ENCODE results near the gene CDH4.
"Not testable (repeated sequence)": the region's sequence is repeated elsewhere in the genome, so short reads cannot be mapped to it uniquely, and the experiment has no call there.

Gene CDH4

GRCh38 chr20:61839912-61840778, 588.1 kb downstream of the CDH4 start:
- DNase-seq (ENCODE audit: low read depth in 2 of 2): no peak

- no peak for DNase-seq (ENCODE audit: low read depth in 2 of 2)
Observed at GRCh38 chr20:61840779-61841455, 588.9 kb downstream of the CDH4 start.

GRCh38 chr20:61841551-61841950, 589.5 kb downstream of the CDH4 start:
- no peak for DNase-seq (ENCODE audit: low read depth in 2 of 2)

DNA sequence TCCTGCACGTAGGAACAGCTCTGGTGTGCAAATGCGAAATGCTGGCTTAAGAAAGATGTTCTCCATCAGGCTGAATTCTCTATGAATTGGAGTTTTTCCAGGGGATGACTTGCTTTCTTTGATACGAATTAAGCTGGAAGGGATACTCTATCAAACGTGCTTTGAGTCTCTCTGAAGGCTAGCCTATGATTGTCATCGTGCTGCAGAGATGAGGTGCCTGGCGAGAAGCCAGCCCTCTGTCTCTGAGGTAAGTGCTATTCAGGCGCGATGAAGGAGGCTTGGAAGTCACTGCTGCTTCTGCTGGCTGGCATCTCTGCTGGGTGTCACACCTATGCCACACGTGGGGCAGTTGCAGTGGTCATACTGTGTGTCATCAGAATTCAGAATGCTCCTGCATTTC, 589.9 kb downstream of the CDH4 start:
- DNase-seq (ENCODE audit: low read depth in 2 of 2): no peak

DNA sequence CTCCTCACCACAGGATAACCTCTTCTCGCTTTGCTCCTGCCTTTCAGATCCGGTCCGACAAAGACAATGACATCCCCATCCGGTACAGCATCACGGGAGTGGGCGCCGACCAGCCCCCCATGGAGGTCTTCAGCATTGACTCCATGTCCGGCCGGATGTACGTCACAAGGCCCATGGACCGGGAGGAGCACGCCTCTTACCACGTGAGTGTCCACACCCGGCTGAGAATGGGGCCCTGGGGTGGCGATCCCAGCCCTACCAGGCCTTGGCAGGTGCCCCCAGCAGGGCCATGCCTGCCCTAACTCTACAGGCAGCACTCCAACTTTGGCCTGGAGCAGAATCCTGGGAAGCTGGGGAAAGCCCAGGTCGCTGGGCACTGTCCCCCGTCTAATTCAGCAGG, 592.6 kb downstream of the CDH4 start:
- DNase-seq (ENCODE audit: low read depth in 2 of 2): no peak

- no peak for DNase-seq (ENCODE audit: low read depth in 2 of 2)
Observed at GRCh38 chr20:61845233-61845671, 593.2 kb downstream of the CDH4 start.

DNA sequence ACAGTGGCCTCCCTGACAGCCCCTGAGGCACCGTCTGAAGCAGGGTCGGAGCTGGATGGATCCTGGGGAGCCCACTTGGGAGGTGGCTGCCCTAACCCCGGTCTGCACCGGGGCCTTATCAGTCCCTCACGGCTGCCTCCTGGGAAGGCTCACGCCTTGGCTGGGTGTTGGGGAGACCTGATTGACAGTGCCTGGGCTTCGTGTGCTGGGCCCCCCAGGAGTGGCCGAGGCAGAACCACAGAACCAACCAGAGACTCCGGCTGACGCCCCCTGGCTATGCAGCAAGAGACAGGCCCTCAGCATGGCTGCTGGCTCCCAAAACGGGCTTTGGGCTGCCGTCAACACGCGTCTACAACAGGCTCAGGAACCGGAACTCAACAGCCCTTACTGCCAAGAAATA, 594.0 kb downstream of the CDH4 start:
- no peak for DNase-seq (ENCODE audit: low read depth in 2 of 2)

DNA sequence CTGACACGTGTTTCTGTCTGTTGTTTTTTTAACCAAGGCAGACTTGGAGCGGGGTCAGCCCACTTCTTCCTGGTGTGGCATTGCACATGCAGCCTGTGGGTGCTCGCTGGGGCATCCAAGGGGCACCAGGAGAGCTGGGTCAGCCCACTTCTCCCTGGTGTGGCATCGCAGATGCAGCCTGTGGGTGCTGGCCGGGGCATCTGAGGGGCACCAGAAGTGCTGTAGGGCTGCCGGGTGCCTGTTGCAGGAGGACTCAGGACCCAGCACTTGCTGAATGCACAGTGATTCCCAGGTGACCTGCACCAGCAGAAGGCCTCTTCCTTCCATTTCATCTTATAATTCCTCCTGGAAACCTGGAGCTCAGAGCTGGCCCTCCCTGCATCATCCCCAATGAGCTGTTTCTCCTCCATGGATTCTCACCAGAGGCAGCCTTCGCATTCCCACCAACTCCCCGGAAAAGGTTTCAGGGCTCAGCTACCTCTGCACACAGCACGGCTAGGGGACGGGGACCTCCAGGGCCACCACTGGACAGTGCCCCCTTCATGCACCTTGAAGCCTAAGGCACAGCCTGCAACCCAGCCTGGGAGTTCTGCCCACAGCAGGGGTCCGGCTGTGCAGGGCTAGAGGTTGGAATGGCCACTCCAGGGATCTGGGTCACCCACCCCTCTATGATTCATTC, 594.8 kb downstream of the CDH4 start:
- DNase-seq (ENCODE audit: low read depth in 2 of 2): no peak

DNA sequence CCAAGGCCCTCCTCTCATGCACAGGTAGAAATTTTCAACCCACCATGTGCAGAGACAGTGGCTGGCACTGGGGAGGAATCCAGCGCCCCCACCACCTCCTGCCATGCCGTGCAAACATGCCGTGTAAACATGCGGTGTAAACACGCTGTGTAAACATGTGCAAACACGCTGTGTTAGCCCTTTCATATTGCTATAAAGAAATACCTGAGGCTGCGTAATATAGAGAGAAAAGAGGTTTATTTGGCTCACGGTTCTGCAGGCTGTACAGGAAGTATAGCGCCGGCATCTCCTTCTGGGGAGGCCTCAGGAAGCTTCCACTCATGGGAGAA, 595.3 kb downstream of the CDH4 start:
- no peak for DNase-seq (ENCODE audit: low read depth in 2 of 2)

DNA sequence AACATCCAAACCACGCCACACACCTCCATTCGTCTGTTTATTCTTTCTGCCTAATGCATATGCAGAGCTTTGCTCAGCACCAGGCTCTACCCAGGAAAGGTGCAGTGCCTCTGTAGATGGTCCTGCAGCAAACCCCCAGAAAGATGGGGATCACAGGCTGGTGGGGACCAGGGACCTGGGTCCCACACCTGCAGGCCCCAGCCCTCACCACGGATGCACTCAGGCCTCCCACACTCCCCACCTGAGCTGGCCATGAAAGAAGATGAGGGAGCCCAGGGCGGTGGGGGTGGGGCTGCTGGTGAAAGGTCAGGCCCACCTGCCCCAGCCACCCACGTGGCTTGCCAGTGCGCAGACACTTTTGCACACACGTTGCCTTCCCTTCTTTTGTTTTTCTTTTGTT, 595.9 kb downstream of the CDH4 start:
- DNase-seq (ENCODE audit: low read depth in 2 of 2): no peak

GRCh38 chr20:61848851-61849250, 596.8 kb downstream of the CDH4 start:
- no peak for DNase-seq (ENCODE audit: low read depth in 2 of 2)

DNA sequence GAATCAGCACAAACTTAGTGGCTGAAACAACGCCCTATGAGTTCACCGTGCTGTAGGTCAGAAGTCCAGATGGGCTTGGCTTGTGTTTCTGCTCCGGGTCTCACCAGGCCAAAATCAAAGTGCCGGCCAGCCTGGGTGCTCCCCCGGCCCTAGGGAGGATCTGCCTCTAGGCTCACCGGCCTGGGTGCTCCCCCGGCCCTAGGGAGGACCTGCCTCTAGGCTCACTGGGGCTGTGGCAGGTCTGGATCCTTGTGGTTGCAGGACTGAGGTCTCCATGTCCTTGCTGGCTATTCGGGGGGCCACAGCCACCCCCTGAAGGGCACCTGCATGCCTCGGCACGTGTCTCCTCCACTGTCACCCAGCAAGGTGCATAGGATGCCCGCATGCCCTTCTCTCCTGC, 597.3 kb downstream of the CDH4 start:
- no peak for DNase-seq (ENCODE audit: low read depth in 2 of 2)

DNA sequence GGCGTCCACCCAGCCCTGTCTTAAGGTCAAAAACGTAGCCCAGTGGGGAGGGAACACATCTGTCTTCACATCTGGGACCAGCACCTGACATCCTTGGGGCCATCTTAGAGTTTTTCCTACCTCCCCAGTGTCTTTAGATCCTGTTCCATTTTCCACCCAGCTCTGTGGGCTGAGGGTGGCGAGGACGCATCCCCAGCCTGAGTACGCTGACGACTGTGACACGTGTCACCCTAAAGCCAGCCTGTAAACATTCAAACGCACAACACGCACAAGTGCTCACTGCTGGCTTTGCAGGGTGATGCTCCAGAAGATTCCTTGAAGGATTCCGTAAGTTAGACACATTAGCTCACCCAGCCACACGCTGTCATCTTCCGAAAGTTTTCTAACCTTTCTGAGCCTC, 597.8 kb downstream of the CDH4 start:
- no peak for DNase-seq (ENCODE audit: low read depth in 2 of 2)

DNA sequence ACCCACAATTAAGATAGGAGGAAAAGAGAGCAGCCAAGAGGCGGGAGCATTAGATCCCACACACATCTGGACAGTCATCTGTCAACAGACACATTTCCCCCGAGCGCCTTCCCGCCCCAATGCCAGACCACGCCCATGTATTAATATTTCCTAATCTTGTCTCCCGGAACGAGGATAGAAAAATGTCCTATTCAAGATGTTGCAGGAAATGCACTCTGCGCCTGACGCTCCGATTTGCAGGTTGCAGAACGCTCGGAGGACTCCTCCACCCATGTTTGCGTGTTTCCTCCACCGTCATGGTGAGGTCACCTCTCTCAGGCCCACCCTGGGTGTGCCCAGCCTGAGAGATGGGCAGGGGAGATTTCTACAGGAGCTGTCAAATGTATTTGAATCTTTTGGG, 598.4 kb downstream of the CDH4 start:
- no peak for DNase-seq (ENCODE audit: low read depth in 2 of 2)

GRCh38 chr20:61850926-61851900, 599.2 kb downstream of the CDH4 start:
- DNase-seq (ENCODE audit: low read depth in 2 of 2): no peak

DNA sequence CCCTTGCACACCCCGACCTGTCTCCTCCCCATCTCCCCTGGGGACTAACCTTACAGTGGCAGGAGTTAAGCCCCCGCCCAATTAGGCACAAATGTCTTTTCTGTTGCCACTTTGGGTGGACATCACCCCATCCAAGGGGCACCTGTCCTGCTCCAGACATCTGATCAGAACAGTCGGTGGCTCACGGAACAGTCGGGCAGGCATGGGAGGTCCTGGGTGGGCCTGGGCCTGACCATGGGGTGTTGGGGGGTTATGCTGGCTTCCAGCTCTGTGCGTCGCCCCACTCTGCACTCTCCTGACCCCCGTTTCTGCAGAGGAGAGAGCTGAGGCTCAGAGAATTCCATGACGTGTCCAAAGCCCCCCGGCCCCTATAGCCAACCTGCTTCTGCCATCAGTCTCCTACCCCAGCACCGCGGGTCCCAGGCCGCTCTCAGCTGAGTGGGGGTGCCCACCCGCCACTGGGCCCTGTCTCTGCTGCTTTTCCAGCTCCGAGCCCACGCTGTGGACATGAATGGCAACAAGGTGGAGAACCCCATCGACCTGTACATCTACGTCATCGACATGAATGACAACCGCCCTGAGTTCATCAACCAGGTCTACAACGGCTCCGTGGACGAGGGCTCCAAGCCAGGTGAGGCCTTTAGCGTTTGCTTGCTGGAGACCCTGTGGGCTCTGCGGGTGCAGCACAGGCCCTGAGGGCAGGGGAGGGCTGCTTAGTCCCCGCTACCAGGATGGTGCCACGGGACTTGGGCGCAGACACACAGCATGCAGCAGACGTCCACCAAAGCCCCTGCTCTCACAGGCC, 600.4 kb downstream of the CDH4 start:
- no peak for DNase-seq (ENCODE audit: low read depth in 2 of 2)

- no peak for DNase-seq (ENCODE audit: low read depth in 2 of 2)
Observed at GRCh38 chr20:61853073-61854005, 601.3 kb downstream of the CDH4 start.

DNA sequence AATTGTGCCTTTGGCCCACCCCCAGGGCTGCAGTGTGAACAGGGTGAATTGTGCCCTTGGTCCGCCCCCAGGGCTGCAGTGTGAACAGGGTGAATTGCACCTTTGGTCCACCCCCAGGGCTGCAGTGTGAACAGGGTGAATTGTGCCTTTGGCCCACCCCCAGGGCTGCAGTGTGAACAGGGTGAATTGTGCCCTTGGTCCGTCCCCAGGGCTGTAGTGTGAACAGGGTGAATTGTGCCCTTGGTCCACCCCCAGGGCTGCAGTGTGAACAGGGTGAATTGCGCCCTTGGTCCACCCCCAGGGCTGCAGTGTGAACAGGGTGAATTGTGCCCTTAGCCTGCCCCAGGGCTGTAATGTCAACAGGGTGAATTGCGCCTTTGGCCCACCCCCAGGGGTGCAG, 602.5 kb downstream of the CDH4 start:
- DNase-seq (ENCODE audit: low read depth in 2 of 2): not testable (repeated sequence)

- DNase-seq (ENCODE audit: low read depth in 2 of 2): no peak
Observed at GRCh38 chr20:61855286-61855685, 603.2 kb downstream of the CDH4 start.
